NT2/D1 (cell line): ENCODE results near the gene FBP2.

ENCODE experiments used
- SUZ12 ChIP-seq: IDR thresholded peaks from 2 replicates; pipeline ENCODE4 v1.6.1; 2011; ENCODE audit not compliant: insufficient read length, insufficient read depth; ENCODE audit errors: extremely low read depth
- YY1 ChIP-seq: IDR thresholded peaks from 2 replicates; pipeline ENCODE4 v1.6.1; 2011; ENCODE audit not compliant: insufficient read length, insufficient read depth
- ZNF274 ChIP-seq: IDR thresholded peaks from 2 replicates; pipeline ENCODE4 v1.6.1; 2011; ENCODE audit warnings: mild to moderate bottlenecking, low read depth, low read length

- TF ChIP-seq ZNF274 (no peak), YY1 (no peak), SUZ12 (no peak)
These were observed 47.7 kb downstream of the FBP2 start for GRCh38 chr9:94545940-94546339.
